Mammary epithelial cell (primary cell): Measurements from ENCODE around the gene RPA1.

Source experiments
- EZH2 ChIP-seq: IDR thresholded peaks from 2 replicates; pipeline ENCODE4 v1.6.1; 2012; ENCODE audit warnings: low read length, inconsistent platforms, borderline replicate concordance
- TF ChIP-seq, protein P1 (sequence below), 2 donors: IDR thresholded peaks in 1 of 2; conservative IDR thresholded peaks in 1 of 2; 2 replicates each; pipeline ENCODE4 v1.5.1; 2011 to 2012; ENCODE audit warnings: inconsistent platforms in 2 of 2, low read length in 2 of 2, mild to moderate bottlenecking in 2 of 2, control low read depth in 1 of 2, low read depth in 1 of 2; ENCODE audit not compliant: insufficient read depth in 1 of 2; ENCODE audit errors: extremely low read depth in 1 of 2

DNA sequence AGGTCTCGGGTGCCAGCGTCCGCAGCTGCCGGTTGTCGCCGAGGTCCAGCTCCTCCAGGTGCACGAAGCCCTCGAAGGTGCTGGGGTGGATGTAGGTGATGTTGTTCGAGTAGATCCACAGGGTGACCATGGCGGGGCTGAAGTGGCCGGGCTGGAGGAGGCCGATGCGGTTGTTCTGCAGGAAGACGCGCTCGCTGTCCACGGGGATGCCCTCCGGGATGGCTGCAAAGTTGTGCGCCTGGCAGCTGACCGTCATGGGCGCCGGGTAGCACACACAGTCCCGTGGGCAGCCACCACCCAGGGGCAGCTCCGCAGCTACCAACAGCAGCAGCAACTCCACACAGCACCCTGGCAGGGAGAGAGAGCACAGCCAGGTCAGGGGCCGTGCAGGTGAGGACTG, 107.7 kb downstream of the RPA1 start:
- TF ChIP-seq, protein P1, sequence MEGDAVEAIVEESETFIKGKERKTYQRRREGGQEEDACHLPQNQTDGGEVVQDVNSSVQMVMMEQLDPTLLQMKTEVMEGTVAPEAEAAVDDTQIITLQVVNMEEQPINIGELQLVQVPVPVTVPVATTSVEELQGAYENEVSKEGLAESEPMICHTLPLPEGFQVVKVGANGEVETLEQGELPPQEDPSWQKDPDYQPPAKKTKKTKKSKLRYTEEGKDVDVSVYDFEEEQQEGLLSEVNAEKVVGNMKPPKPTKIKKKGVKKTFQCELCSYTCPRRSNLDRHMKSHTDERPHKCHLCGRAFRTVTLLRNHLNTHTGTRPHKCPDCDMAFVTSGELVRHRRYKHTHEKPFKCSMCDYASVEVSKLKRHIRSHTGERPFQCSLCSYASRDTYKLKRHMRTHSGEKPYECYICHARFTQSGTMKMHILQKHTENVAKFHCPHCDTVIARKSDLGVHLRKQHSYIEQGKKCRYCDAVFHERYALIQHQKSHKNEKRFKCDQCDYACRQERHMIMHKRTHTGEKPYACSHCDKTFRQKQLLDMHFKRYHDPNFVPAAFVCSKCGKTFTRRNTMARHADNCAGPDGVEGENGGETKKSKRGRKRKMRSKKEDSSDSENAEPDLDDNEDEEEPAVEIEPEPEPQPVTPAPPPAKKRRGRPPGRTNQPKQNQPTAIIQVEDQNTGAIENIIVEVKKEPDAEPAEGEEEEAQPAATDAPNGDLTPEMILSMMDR (conservative IDR thresholded peaks at IDR 0.05 in 1 of 2, IDR thresholded peaks at IDR 0.05 in 1 of 2; ENCODE audit: extremely low read depth in 1 of 2, insufficient read depth in 1 of 2, low read depth in 1 of 2, low read length in 2 of 2), result no peak
- no peak for TF ChIP-seq EZH2
